ENCODE results near the gene DMD. TPM values are rescaled to one million over a fixed set of nuclear protein-coding genes. Genes with fewer than 3 reads are reported as not detected.

Gene DMD
- total and polyA plus RNA-seq, 2 of the 8 experiments (the other 6 are each of a cell fraction or from before 2014, with no cell fraction given): 4.8 to 7.4 TPM

- TF ChIP-seq ATF2 (IDR thresholded peaks at IDR 0.05; ENCODE audit: low read length) (no peak), JUN (IDR thresholded peaks at IDR 0.05; ENCODE audit: low read depth, low read length) (no peak)
Measured at GRCh38 chrX:32455704-32456103, 755.6 kb downstream of the DMD start (continued).

Measured in H1 (cell line).